HL-60 (cell line): ENCODE results near the gene DNAI2.

ENCODE experiments used
- DNase-seq, 2 experiments: peaks; one replicate each; pipeline ENCODE4 v3.0.0-alpha.2; 2010 to 2020; ENCODE audit warnings: low read depth in 1 of 2, low spot score in 1 of 2
- H3K27ac ChIP-seq: fragments of 250-450 bp; sonication (Bioruptor Pico); replicated peaks from 2 replicates; pipeline ENCODE4 v1.5.1; 2020; ENCODE audit warnings: mild to moderate bottlenecking, moderate library complexity
- H3K27me3 ChIP-seq: fragments of 250-450 bp; sonication (Bioruptor Pico); 2 replicates; pipeline ENCODE4 v1.5.1; 2021; ENCODE audit warnings: mild to moderate bottlenecking, moderate library complexity; ENCODE audit not compliant: insufficient read depth, poor library complexity, severe bottlenecking
- H3K4me3 ChIP-seq: replicated peaks from 2 replicates; pipeline ENCODE4 v1.5.1; 2011; ENCODE audit warnings: mild to moderate bottlenecking, control low read depth, low read length; ENCODE audit not compliant: insufficient read depth
- GABPA ChIP-seq: IDR thresholded peaks from 2 replicates; pipeline ENCODE4 v1.6.1; 2012; ENCODE audit warnings: low read depth
- POLR2AphosphoS5 ChIP-seq: IDR thresholded peaks from 2 replicates; pipeline ENCODE4 v1.6.1; 2012; ENCODE audit warnings: low read depth
- SPI1 ChIP-seq: IDR thresholded peaks from 2 replicates; pipeline ENCODE4 v1.6.1; 2012; ENCODE audit warnings: low read depth, mild to moderate bottlenecking, borderline replicate concordance
- TF ChIP-seq, protein P1 (sequence below): IDR thresholded peaks from 2 replicates; pipeline ENCODE4 v1.6.1; 2012; ENCODE audit warnings: low read depth; ENCODE audit not compliant: insufficient replicate concordance
- TF ChIP-seq, protein P2 (sequence below): IDR thresholded peaks from one replicate; pipeline ENCODE4 v1.5.1; 2011; ENCODE audit warnings: low read length, control low read depth, inconsistent platforms; ENCODE audit not compliant: insufficient read depth

The DNAI2 gene

DNA sequence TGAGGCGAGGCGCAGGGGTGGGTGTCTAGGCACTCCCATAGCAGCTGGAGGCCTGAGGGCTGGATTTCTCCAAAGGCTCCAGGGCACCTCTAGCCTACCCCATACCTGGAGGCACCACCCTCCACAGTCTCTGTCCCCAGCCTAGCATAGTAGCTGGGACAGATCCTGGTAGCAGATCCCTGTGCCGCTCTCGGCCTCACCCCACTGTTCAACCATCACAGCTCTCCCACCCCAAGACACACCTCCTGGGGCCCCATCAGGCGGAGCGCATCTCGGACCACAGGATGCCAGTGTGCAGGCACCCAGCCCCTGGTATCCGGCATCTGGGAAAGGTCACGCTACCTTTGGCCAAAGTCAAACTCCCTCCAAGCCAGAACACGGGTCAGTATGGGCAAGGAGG lies 80.5 kb downstream of the DNAI2 start:
- DNase-seq: no peak
- TF ChIP-seq POLR2AphosphoS5 (no peak), GABPA (no peak), SPI1 (no peak)
- TF ChIP-seq, protein P1, sequence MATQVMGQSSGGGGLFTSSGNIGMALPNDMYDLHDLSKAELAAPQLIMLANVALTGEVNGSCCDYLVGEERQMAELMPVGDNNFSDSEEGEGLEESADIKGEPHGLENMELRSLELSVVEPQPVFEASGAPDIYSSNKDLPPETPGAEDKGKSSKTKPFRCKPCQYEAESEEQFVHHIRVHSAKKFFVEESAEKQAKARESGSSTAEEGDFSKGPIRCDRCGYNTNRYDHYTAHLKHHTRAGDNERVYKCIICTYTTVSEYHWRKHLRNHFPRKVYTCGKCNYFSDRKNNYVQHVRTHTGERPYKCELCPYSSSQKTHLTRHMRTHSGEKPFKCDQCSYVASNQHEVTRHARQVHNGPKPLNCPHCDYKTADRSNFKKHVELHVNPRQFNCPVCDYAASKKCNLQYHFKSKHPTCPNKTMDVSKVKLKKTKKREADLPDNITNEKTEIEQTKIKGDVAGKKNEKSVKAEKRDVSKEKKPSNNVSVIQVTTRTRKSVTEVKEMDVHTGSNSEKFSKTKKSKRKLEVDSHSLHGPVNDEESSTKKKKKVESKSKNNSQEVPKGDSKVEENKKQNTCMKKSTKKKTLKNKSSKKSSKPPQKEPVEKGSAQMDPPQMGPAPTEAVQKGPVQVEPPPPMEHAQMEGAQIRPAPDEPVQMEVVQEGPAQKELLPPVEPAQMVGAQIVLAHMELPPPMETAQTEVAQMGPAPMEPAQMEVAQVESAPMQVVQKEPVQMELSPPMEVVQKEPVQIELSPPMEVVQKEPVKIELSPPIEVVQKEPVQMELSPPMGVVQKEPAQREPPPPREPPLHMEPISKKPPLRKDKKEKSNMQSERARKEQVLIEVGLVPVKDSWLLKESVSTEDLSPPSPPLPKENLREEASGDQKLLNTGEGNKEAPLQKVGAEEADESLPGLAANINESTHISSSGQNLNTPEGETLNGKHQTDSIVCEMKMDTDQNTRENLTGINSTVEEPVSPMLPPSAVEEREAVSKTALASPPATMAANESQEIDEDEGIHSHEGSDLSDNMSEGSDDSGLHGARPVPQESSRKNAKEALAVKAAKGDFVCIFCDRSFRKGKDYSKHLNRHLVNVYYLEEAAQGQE: no peak
- TF ChIP-seq, protein P2, sequence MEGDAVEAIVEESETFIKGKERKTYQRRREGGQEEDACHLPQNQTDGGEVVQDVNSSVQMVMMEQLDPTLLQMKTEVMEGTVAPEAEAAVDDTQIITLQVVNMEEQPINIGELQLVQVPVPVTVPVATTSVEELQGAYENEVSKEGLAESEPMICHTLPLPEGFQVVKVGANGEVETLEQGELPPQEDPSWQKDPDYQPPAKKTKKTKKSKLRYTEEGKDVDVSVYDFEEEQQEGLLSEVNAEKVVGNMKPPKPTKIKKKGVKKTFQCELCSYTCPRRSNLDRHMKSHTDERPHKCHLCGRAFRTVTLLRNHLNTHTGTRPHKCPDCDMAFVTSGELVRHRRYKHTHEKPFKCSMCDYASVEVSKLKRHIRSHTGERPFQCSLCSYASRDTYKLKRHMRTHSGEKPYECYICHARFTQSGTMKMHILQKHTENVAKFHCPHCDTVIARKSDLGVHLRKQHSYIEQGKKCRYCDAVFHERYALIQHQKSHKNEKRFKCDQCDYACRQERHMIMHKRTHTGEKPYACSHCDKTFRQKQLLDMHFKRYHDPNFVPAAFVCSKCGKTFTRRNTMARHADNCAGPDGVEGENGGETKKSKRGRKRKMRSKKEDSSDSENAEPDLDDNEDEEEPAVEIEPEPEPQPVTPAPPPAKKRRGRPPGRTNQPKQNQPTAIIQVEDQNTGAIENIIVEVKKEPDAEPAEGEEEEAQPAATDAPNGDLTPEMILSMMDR: no peak
- Histone ChIP-seq H3K27me3 (peaks cover 67% of the 10 kb centered on the region), H3K4me3 (no peak overlapping the region), H3K27ac (no peak overlapping the region)

DNA sequence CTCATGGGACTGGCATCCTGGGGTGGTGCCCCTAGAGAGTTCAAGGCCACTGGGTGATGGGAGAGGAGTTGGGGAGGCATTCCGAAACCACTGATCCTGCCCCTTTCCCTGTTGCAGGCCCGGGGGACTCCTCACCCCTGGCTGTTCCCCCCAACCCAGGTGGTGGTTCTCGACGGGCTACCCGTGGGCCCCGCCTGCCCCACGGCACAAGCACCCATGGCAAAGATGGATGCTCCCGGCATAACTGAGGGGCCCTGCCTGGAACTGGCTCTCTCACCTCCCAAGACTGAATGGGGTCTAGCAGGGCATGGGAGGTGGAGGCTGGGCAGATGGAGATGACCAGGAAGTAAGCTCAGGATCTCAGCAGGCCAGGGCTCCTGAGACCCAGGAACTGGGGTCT lies 81.0 kb downstream of the DNAI2 start:
- TF ChIP-seq SPI1 (no peak), POLR2AphosphoS5 (no peak)
- TF ChIP-seq, protein P1: no peak
- Histone ChIP-seq H3K27ac (no peak overlapping the region), H3K4me3 (no peak overlapping the region), H3K27me3 (peaks cover 69% of the 10 kb centered on the region)
- no peak for DNase-seq

DNA sequence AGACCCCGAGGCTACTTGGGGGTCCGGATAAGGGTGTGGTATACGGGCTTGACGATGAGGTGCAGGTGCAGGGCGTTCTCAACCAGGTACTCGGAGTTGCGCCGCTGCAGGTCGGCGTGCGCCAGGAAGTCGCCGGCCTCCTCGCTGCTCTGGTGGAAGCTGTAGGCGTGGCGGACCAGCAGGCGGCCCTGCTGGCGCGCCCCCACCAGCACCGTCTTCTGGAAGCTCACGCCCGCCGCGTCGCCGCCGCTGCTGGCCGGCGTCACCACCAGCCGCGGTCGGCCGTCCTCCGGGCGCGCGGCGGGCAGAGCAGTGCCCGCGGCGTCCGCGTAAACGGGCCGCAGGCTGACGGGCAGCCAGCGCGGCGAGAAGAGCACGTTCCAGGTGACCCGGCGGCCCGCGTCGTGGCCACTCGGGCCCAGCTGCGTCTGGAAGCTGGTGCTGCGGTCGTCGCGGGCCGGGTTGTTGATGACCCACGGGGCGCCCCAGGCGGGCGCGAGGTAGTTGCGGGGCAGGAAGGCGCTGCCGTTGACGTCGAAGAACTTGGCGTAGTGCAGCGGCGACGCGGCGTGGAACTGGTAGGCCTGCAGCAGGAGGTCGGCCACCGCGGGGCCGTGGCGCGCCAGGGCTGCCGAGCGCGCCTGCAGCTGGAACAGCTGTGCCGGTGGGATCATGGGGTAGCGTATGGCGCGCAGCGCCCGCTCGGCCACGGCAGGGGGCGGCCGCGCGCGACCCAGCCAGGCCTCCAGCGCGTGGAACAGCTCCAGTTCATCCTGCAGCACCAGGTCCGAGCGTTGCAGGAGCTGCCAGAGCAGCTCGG lies 82.8 kb downstream of the DNAI2 start:
- peaks cover 72% of the 10 kb centered on the region for H3K27me3 ChIP-seq
- TF ChIP-seq, protein P2: no peak
- no peak for TF ChIP-seq POLR2AphosphoS5
- TF ChIP-seq, protein P1: no peak
- no peak for TF ChIP-seq SPI1
- TF ChIP-seq GABPA: no peak
- no peak for DNase-seq
- no peak overlapping the region for H3K4me3 ChIP-seq
- H3K27ac ChIP-seq: no peak overlapping the region
